PC-9 (cell line): ENCODE data around the gene ABCB8. TPM values are rescaled to one million over a fixed set of nuclear protein-coding genes. Genes with fewer than 3 reads are reported as not detected.

Experiments used
- BruUV-seq: library from RNA; stranded (reverse); fragments of 400-500 nt; replicated peaks from 2 replicates; lab custom pipeline; 2021; lab: Mats Ljungman, UMichigan
- CTCF ChIA-PET: fragments of 300-600 bp; sonication (Branson Sonifier 250); formaldehyde crosslinking; loops from one replicate; lab custom pipeline; 2022; ENCODE audit warnings: antibody characterized with exemption; lab: Charles Lee
- POLR2A ChIA-PET: fragments of 300-600 bp; sonication (Branson Sonifier 250); formaldehyde crosslinking; loops from one replicate; lab custom pipeline; 2022; ENCODE audit warnings: antibody characterized with exemption; ENCODE audit not compliant: unreplicated experiment; lab: Charles Lee
- DNase-seq, 2 experiments: peaks; one replicate each; pipeline versions ENCODE4 v3.0.0 to v3.0.0-alpha.2; 2015 to 2022; ENCODE audit warnings: mixed read lengths in 1 of 2
- H2AFZ ChIP-seq: fragments of 200-600 bp; sonication (generic); 2 replicates; pipeline ENCODE4 v1.8.1; 2017; ENCODE audit warnings: antibody characterized with exemption
- H3F3A ChIP-seq: fragments of 200-600 bp; sonication (generic); 2 replicates; pipeline ENCODE4 v1.8.1; 2017; ENCODE audit warnings: antibody characterized with exemption, mild to moderate bottlenecking, low read depth; ENCODE audit not compliant: insufficient read depth
- H3K27ac ChIP-seq: fragments of 200-600 bp; sonication (generic); 2 replicates; pipeline ENCODE4 v1.6.1; 2016; ENCODE audit warnings: mixed run types
- H3K27me3 ChIP-seq: fragments of 200-600 bp; sonication (generic); 2 replicates; pipeline ENCODE4 v1.6.1; 2016; ENCODE audit warnings: low read depth, mixed run types; ENCODE audit not compliant: insufficient read depth
- H3K36me3 ChIP-seq: fragments of 200-600 bp; sonication (generic); 2 replicates; pipeline ENCODE4 v1.6.1; 2016; ENCODE audit warnings: low read depth, mixed run types
- H3K4me1 ChIP-seq: fragments of 200-600 bp; sonication (generic); replicated peaks from 2 replicates; pipeline ENCODE4 v1.6.1; 2016; ENCODE audit warnings: mixed run types; ENCODE audit not compliant: insufficient read depth
- H3K4me2 ChIP-seq: fragments of 200-600 bp; sonication (generic); 2 replicates; pipeline ENCODE4 v1.6.1; 2017; ENCODE audit warnings: mixed run types
- H3K4me3 ChIP-seq: fragments of 200-600 bp; sonication (generic); 2 replicates; pipeline ENCODE4 v1.6.1; 2016; ENCODE audit warnings: mixed run types
- H3K79me2 ChIP-seq: fragments of 200-600 bp; sonication (generic); 2 replicates; pipeline ENCODE4 v1.6.1; 2017; ENCODE audit warnings: low read depth, mixed run types
- H3K9me2 ChIP-seq: fragments of 200-600 bp; sonication (generic); 2 replicates; pipeline ENCODE4 v1.8.1; 2017; ENCODE audit warnings: mild to moderate bottlenecking; ENCODE audit not compliant: insufficient read depth
- H3K9me3 ChIP-seq: fragments of 200-600 bp; sonication (generic); 2 replicates; pipeline ENCODE4 v1.8.1; 2016; ENCODE audit warnings: low read depth; ENCODE audit not compliant: insufficient read depth
- H4K20me1 ChIP-seq: fragments of 200-600 bp; sonication (generic); 2 replicates; pipeline ENCODE4 v1.8.1; 2017; ENCODE audit not compliant: insufficient read depth
- CTCF ChIP-seq: fragments of 200-600 bp; sonication (generic); conservative IDR thresholded peaks from 2 replicates; pipeline ENCODE4 v1.6.1; 2017; ENCODE audit warnings: mixed run types, antibody characterized with exemption, mild to moderate bottlenecking, moderate library complexity
- EZH2 ChIP-seq: fragments of 200-600 bp; sonication (generic); IDR thresholded peaks from 2 replicates; pipeline ENCODE4 v1.8.0; 2017; ENCODE audit warnings: antibody characterized with exemption, low read depth
- intact Hi-C: fragments of 100-400 bp; cut with micrococcal nuclease; formaldehyde crosslinking; loops from one replicate; pipeline ENCODE4 v1.10.0; 2022; ENCODE audit not compliant: unreplicated experiment
- total RNA-seq: library from RNA; stranded (reverse); gene quantifications from 2 replicates; pipeline ENCODE4 v1.2.3, GENCODE V29; 2021

ABCB8 gene
- total RNA-seq, 1 experiment from 2014 or later: 61.9 TPM

GRCh38 chr7:151062111-151062398 is 33.8 kb downstream of the ABCB8 start:
- H3K27ac ChIP-seq: peak overlapping the region; percentile 85
- intact Hi-C loops: no loop called here
- peaks cover 37% of the 10 kb centered on the region; the same call in 1 of the 2 replicates for H3F3A ChIP-seq
- H3K4me3 ChIP-seq: peak overlapping the region; percentile 59; the same call in 1 of the 2 replicates
- no TSS peak for BruUV-seq
- peak overlapping the region; percentile 93 for H3K4me2 ChIP-seq
- H3K4me1 ChIP-seq: peaks cover 46% of the 10 kb centered on the region
- TF ChIP-seq CTCF (no peak), EZH2 (no peak)
- no peaks in the 10 kb centered on the region for H3K9me2 ChIP-seq
- H3K79me2 ChIP-seq: peaks cover 43% of the 10 kb centered on the region
- H3K9me3 ChIP-seq: no peaks in the 10 kb centered on the region
- ChIA-PET POLR2A (interaction anchor here (0.5 to 0.6 kb wide), 2 partner anchors 33 to 36 kb away, joined by 4 to 8 read pairs; no protein-coding TSS in a partner anchor), CTCF (interaction anchor here (0.6 to 1.2 kb wide), 3 partner anchors 24 to 288 kb away, joined by 3 to 8 read pairs (median 7); partner anchors contain the start of gene ABCB8)
- no peak overlapping the region for H2AFZ ChIP-seq
- DNase-seq: no peak
- peaks cover 23% of the 10 kb centered on the region for H4K20me1 ChIP-seq
- H3K36me3 ChIP-seq: peaks cover 6% of the 10 kb centered on the region; the same call in 1 of the 2 replicates
- H3K27me3 ChIP-seq: no peaks in the 10 kb centered on the region

- Histone ChIP-seq H2AFZ (no peak overlapping the region), H3F3A (peaks cover 37% of the 10 kb centered on the region; the same call in 1 of the 2 replicates), H3K36me3 (peaks cover 10% of the 10 kb centered on the region; the same call in 1 of the 2 replicates), H3K27ac (peak overlapping the region; percentile 85), H3K79me2 (peaks cover 43% of the 10 kb centered on the region), H3K9me2 (no peaks in the 10 kb centered on the region), H3K4me2 (peak overlapping the region; percentile 93), H3K4me3 (peak overlapping the region; percentile 59), H3K27me3 (no peaks in the 10 kb centered on the region), H4K20me1 (peaks cover 23% of the 10 kb centered on the region), H3K9me3 (no peaks in the 10 kb centered on the region), H3K4me1 (peaks cover 45% of the 10 kb centered on the region)
- intact Hi-C loops: no loop called here
- DNase-seq: peak; percentile 72 to 73
- POLR2A ChIA-PET: interaction anchor here (0.5 to 0.8 kb wide), 3 partner anchors 18 to 37 kb away, joined by 3 to 8 read pairs (median 4); partner anchors contain the start of gene FASTK
- CTCF ChIA-PET: interaction anchor here (0.6 to 1.2 kb wide), 10 partner anchors 14 to 700 kb away, joined by 3 to 12 read pairs (median 6); partner anchors contain the start of gene ABCB8
- BruUV-seq: no TSS peak
- TF ChIP-seq CTCF: no peak
- no peak for TF ChIP-seq EZH2
Observed at GRCh38 chr7:151062399-151063211, 34.4 kb downstream of the ABCB8 start.

- H3K4me3 ChIP-seq: peak overlapping the region; percentile 59; the same call in 1 of the 2 replicates
- peaks cover 45% of the 10 kb centered on the region for H3K4me1 ChIP-seq
- peaks cover 10% of the 10 kb centered on the region; the same call in 1 of the 2 replicates for H3K36me3 ChIP-seq
- DNase-seq: peak; percentile 71 to 82
- no peaks in the 10 kb centered on the region for H3K27me3 ChIP-seq
- peaks cover 23% of the 10 kb centered on the region for H4K20me1 ChIP-seq
- peak overlapping the region; percentile 85 for H3K27ac ChIP-seq
- no TSS peak for BruUV-seq
- ChIA-PET CTCF (interaction anchor here (0.6 to 1.1 kb wide), 5 partner anchors 14 to 626 kb away, joined by 4 to 8 read pairs (median 4); partner anchors contain the start of genes ABCB8 and TMUB1), POLR2A (interaction anchor here (0.6 to 0.8 kb wide), 2 partner anchors 18 to 23 kb away, joined by 3 read pairs; partner anchors contain the start of genes AGAP3 and FASTK)
- H2AFZ ChIP-seq: no peak overlapping the region
- TF ChIP-seq EZH2 (no peak), CTCF (no peak)
- no peaks in the 10 kb centered on the region for H3K9me3 ChIP-seq
- intact Hi-C loops: no loop called here
- H3K79me2 ChIP-seq: peaks cover 43% of the 10 kb centered on the region
- H3K4me2 ChIP-seq: peak overlapping the region; percentile 93
- peaks cover 37% of the 10 kb centered on the region; the same call in 1 of the 2 replicates for H3F3A ChIP-seq
- no peaks in the 10 kb centered on the region for H3K9me2 ChIP-seq
Observed at GRCh38 chr7:151063212-151063561, 34.9 kb downstream of the ABCB8 start.
